ENCODE measurements around the gene TRIM66. TPM values are rescaled to one million over a fixed set of nuclear protein-coding genes. Genes with fewer than 3 reads are reported as not detected.

TRIM66 gene
- total and polyA plus RNA-seq, 2 donors (not counting 3 experiments of a cell fraction or from before 2014, with no cell fraction given): 5.5 to 11.7 TPM

DNA sequence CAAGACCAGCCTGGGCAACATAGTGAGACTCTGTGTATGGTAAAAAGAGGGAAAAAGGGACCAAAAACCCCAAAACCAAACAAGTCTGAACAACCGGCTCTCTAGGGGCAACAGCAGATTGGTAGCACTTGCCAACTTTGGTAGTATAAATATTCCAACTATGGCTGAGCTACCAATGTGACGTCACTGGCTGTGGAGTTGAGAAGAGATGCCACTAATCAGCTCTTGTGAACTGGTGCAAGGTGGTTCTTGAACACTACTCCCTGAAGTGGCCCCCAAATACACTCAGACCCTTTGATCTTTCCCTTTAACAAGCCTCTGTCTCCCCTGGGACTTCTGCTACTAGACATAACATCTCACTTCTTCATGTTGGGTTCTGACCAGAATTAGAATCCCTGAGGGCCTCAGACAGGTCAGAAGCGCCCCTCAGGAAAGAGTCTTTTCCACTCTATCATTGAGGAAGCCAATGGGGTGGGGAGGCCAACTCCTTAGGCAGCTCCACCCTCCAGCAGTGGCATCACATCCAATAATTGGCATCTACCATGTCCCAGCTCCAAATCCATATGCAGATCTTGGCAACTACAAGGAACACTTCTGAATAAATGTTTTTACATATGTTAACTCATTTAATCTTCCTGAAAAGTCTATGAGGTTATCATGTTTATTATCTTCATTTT is 49.3 kb upstream of the TRIM66 start:
- Histone ChIP-seq H3K9ac (replicated peaks; ENCODE audit: extremely low read depth, insufficient read depth, low read length) (no peak overlapping the region), H3K4me3 (replicated peaks in 1 of 3; ENCODE audit: insufficient read depth in 1 of 3, low read depth in 1 of 3, low read length in 3 of 3) (no peak overlapping the region), H3K36me3 (ENCODE audit: control insufficient read depth in 2 of 2, extremely low read depth in 1 of 2, insufficient read depth in 2 of 2, low read length in 2 of 2) (no peaks in the 10 kb centered on the region), H2AFZ (ENCODE audit: low read depth, low read length) (no peak overlapping the region), H3K9me1 (replicated peaks; ENCODE audit: control insufficient read depth, extremely low read depth, insufficient read depth, low read length) (no peaks in the 10 kb centered on the region), H4K20me1 (replicated peaks; ENCODE audit: control insufficient read depth, extremely low read depth, insufficient read depth, low read length) (no peaks in the 10 kb centered on the region), H3K4me2 (ENCODE audit: insufficient read depth, low read length) (peak overlapping the region; percentile 15), H3K27me3 (ENCODE audit: control insufficient read depth in 2 of 2, insufficient read depth in 2 of 2, low read length in 2 of 2) (no peaks in the 10 kb centered on the region), H3K9me3 (replicated peaks; ENCODE audit: control insufficient read depth, insufficient read depth, low read length) (no peaks in the 10 kb centered on the region), H3K4me1 (ENCODE audit: control insufficient read depth, extremely low read depth, insufficient read depth, low read length) (peaks cover 25% of the 10 kb centered on the region), H3K27ac (ENCODE audit: insufficient read depth, low read depth, low read length) (no peak overlapping the region), H3K79me2 (ENCODE audit: control insufficient read depth, insufficient read depth, low read length) (no peaks in the 10 kb centered on the region)
- CTCF ChIA-PET: interaction anchor here (1.1 kb wide), 1 partner anchor 228 kb away, joined by 4 read pairs; no protein-coding TSS in a partner anchor
- intact Hi-C loops (cut with micrococcal nuclease) (loop anchor here (1.0 kb wide), 1 partner anchor 43 kb away; no protein-coding TSS in a partner anchor), dilution Hi-C loops (cut with MboI; ENCODE audit: extremely low pct_ligation_motif_present, low sequenced_read_pairs) (no loop called here)
- POLR2A ChIA-PET: no interaction called here
- FAIRE-seq (no peak), DNase-seq (ENCODE audit: low read depth, low spot score) (no peak)
- BruUV-seq (replicated peaks): no TSS peak
- TF ChIP-seq EZH2 (IDR thresholded peaks at IDR 0.05; ENCODE audit: borderline replicate concordance, low read depth, low read length, severe bottlenecking) (no peak), POLR2AphosphoS5 (IDR thresholded peaks at IDR 0.05; ENCODE audit: insufficient read depth, low read depth, low read length) (no peak), JUN (IDR thresholded peaks at IDR 0.05; ENCODE audit: borderline replicate concordance, insufficient read depth, insufficient read length, low read depth) (no peak), MYC (IDR thresholded peaks at IDR 0.05; ENCODE audit: low read depth, low read length) (no peak), POLR2A (IDR thresholded peaks at IDR 0.05; ENCODE audit: low read depth, low read length) (no peak)
- TF ChIP-seq, protein P1, sequence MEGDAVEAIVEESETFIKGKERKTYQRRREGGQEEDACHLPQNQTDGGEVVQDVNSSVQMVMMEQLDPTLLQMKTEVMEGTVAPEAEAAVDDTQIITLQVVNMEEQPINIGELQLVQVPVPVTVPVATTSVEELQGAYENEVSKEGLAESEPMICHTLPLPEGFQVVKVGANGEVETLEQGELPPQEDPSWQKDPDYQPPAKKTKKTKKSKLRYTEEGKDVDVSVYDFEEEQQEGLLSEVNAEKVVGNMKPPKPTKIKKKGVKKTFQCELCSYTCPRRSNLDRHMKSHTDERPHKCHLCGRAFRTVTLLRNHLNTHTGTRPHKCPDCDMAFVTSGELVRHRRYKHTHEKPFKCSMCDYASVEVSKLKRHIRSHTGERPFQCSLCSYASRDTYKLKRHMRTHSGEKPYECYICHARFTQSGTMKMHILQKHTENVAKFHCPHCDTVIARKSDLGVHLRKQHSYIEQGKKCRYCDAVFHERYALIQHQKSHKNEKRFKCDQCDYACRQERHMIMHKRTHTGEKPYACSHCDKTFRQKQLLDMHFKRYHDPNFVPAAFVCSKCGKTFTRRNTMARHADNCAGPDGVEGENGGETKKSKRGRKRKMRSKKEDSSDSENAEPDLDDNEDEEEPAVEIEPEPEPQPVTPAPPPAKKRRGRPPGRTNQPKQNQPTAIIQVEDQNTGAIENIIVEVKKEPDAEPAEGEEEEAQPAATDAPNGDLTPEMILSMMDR (IDR thresholded peaks at IDR 0.05; ENCODE audit: extremely low read depth in 1 of 2, insufficient read depth in 1 of 2, low read depth in 1 of 2, low read length in 2 of 2): no peak
- TF ChIP-seq, protein P2, sequence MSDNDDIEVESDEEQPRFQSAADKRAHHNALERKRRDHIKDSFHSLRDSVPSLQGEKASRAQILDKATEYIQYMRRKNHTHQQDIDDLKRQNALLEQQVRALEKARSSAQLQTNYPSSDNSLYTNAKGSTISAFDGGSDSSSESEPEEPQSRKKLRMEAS (IDR thresholded peaks at IDR 0.05; ENCODE audit: insufficient read depth, insufficient read length): no peak

Data from endothelial cell of umbilical vein (primary cell).